Islet of Langerhans (tissue), 1 donor: ENCODE measurements around the gene S1PR3.

Source experiments
- FAIRE-seq: peaks from one replicate; lab custom pipeline; 2011; peaks lifted over from hg19 to GRCh38; lab: Jason Lieb, UNC

Gene S1PR3

DNA sequence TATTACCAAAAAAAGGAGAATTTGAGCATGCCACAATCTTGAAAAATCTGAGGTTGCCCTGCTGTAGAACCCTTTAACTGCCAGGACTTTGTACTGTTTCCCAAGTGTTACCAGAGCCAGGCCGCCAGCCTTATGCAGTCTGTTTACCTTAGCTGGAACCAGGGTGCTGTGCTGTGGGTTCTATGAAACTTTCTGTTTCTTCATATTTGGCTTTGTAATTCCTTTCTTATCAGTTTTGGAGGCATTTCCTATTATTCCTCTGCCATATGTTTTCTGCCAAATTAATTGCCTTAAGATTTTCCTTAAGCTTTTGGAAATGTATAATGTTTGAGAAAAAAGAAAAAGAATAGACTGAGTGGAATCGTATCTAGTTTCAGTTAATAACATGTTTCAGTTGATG is 2.1 kb downstream of the S1PR3 start:
- no peak for FAIRE-seq

DNA sequence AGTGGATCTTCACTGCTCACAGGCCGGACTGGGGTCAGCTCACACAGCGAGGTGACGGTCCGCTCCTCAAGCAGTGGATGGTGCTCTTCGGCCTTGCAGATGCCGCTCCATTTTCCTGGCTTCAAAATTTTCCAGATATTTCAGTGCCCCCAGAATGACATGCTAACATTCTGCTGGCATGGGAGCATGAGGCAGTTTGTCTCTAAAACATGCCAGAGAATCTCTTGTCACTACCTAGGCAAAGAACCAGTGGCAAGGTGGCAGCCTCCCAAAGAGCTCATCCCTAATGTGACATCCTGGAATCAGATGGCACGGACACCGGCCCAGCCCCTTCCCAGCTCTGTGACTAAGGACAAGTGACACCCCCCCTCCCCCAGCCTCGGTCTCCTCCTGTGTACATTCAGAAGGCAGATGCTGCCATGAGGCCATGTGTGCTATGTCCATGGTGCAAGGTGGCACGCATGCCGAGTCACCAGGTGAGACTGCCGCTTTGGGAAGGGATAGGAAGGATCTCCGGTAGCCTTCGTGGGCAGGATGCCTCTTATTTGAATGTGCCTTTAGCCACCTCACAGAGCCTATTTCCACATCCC is 2.7 kb downstream of the S1PR3 start:
- FAIRE-seq: no peak

DNA sequence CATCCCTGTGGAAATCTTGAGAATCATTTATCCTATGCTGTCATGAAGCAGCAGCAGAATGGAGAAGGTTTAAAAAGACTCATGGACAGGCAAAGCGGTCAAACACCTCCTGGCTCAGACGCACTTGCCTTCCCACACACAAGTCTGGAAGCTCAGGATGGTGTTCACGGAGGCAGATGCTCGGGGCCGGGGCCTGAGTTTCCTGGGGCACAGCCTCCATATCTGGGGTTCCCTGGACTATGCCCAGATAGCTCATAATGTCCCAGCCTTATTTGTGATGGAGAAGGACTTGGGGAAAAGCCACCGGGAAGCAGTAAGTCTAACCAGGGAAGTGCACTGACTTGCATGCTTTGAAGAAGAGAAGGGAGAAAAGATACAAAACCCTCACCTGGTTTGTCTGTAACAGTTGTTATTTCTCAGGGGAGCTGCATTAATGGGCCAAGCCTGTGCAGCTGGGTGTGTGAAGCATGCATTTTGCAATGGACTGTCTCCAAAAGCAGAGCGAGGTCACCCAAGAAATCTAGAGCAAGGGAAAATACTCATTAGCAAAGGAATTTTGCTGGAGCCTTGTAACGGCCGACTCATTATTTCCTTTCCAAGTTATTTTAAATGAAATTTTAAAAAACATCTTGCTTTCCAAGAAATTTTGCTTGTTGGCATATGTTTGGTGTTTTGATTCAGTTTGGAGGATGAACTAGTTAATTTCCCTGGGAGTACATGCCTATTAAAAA is 3.4 kb downstream of the S1PR3 start:
- FAIRE-seq: no peak

DNA sequence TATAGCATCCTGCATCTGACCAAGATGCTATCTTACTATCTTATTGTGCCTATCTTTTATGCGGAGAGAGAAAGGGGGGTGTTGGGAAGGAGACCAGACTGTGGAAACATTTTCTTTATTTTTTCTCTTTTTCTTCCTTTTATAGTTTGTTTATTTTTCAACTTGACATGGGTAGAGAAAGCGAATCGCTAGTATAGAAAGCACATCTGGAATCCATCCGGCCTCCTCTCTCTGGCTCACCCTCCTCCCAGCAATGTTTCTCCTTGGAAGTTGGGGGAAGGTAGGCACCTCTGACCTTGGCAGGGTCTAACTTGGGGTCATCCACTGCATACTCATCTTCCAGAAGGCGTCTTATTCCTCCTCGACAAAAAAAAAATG is 3.9 kb downstream of the S1PR3 start:
- FAIRE-seq: no peak

DNA sequence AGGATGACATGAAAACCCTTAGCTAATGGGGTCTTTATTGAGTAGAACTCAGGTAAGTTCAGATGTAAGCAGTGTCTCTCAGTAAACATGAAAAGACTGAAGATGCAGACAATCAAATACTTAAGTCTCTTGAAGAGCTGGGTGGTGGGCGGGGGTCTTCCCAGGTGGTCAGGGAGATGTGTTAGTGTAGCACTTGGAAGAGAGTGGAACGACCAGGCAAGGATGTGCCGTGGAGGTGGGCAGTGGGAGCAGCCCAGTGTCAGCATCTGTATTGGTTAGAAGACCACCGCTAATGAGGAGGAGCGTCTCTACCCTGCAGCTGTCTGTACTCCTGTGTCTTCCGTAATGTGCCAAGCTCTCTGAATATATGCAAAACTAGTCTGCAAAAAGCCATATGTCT is 4.4 kb downstream of the S1PR3 start:
- FAIRE-seq: no peak

DNA sequence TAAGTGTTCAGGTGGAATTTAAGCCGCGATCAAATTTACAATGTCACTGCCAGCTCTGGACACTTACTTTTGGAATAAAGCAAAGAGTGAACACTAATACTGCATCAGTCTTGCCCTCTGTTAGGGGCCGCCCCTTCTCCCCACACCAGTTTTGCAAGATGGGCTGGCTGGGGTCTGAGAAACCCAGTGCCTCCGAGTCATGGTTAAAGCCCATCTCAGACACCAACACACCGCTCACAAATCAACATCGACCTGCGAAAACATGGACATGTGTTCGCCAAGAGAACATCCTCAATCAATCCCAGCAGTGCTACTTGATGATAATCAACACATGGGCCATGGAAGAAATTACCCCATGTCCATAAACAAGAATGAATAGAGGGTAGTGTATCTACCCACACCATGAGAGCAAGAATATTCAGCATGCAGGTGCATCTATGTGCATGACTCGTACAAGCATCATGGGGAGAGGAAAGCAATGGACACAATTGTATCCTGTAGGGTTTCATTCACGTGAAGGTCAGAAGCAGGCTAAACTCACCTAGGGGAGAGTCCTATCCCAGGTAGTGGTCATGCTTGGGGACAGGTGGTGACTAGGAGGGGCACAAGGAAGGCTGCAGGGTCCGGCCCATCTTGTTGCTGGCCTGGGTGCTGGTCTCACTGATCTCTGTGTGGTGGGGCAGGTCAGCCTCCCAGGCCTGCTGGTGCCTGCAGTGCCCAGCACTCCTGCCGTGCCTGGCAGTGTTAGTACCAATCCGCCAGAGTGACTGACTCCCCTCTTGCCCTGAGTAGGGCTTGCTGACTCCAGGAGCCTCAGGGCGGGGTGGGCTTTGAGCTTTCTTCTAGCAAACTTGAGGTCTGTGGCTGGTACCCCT is 5.0 kb downstream of the S1PR3 start:
- FAIRE-seq: no peak

DNA sequence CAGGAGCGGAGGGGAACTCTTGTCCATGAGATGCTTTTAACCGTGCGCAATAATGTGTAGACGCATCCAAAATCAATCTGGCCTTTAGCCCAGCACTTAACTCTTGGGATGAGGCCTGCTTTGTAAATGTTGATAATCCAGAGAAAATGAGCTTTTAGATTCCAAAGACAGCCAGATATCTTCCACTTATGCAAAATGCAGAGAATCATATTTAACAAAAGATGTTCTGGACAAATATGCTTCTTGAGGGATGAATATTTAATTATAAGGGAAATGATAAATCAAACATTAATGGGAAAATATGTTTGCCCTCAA is 5.6 kb downstream of the S1PR3 start:
- FAIRE-seq: no peak

DNA sequence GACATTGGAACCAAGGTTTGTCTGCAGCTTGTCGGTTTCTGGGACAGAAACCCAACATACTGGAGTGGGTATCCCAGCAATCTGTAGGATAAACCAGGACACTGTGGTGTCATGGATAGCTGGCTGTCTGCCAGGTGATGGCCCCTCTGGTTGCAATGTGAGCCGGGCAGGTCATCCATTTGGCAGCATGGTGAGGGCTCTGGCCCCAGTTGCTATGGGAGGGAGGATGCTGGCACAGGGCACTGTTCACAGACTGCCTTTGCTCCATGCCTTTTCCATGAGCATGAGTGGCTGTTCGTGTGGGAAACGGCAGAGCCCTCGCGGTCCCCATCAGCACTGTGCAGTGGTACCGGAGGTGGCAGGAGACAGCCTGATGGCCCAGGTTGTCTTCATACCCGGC is 6.4 kb downstream of the S1PR3 start:
- FAIRE-seq: no peak

DNA sequence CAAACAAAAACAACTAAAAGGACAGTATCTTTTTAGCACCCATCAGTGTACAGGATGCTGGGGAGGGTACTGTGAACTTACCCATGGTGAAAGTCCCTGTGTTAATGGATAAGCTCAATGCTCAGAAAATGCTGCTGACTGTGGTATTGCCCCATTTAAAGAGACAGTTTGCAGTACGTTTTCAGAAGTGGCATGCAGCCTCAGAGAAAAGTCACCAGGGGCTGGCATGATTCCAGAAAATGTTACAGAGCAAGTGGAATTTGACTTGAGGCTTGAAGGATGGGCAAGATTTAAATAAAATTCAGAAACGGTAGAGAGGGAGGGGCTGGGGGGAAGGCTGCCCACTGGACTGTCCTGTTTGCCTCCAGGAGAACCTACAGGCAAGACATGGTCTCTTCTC is 7.2 kb downstream of the S1PR3 start:
- no peak for FAIRE-seq

DNA sequence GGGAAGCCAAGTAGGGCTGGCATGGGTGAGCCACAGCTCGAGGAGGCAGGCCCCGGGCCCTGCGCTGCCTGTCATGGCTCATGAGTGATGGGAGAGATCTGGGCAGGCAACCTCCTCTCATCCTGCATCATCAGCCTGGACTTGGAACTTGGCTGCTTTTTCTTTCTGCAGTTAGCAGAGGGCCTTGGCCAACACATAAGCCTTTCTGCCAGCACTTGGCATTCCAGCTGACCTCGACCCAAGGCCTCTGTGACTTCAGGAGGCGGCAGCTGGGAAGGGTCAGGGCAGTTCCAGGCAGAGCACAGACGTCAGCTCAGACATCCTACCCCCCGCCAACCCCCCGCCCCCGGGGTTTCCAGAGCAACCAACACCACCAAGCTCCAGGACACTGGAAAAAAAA is 7.6 kb downstream of the S1PR3 start:
- no peak for FAIRE-seq

DNA sequence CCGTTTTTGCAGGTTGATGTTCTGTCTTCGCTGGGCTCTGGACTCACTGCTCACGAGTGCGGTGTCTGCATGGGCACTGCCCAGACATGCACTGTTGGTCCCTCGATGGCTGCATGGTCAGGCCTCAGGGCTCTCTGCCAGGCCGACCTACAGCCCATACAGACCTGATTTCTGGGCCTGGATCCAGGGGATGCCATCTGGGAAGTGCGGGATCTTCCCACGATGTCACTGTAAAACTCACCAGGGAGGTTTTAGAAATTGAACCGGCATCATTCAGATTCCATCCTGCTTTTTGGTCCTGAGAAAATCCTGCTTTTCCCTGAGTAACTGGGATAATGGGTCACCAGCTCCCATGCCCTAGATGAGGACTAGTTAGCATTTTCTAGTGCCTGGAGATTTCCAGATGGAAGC is 9.1 kb downstream of the S1PR3 start:
- FAIRE-seq: no peak

DNA sequence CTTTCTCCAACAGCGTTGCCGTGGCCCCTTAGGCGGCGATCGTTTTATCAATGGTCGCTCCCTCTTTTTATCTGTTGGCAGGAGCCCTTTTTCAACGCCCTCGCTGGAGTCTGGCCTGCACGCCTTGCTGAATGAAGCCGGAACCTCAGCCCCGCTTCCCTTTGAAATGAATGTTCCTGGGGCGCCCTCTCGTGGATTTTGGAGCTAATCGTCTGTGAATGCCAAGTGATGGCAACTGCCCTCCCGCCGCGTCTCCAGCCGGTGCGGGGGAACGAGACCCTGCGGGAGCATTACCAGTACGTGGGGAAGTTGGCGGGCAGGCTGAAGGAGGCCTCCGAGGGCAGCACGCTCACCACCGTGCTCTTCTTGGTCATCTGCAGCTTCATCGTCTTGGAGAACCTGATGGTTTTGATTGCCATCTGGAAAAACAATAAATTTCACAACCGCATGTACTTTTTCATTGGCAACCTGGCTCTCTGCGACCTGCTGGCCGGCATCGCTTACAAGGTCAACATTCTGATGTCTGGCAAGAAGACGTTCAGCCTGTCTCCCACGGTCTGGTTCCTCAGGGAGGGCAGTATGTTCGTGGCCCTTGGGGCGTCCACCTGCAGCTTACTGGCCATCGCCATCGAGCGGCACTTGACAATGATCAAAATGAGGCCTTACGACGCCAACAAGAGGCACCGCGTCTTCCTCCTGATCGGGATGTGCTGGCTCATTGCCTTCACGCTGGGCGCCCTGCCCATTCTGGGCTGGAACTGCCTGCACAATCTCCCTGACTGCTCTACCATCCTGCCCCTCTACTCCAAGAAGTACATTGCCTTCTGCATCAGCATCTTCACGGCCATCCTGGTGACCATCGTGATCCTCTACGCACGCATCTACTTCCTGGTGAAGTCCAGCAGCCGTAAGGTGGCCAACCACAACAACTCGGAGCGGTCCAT is 10.0 kb downstream of the S1PR3 start:
- FAIRE-seq: no peak

DNA sequence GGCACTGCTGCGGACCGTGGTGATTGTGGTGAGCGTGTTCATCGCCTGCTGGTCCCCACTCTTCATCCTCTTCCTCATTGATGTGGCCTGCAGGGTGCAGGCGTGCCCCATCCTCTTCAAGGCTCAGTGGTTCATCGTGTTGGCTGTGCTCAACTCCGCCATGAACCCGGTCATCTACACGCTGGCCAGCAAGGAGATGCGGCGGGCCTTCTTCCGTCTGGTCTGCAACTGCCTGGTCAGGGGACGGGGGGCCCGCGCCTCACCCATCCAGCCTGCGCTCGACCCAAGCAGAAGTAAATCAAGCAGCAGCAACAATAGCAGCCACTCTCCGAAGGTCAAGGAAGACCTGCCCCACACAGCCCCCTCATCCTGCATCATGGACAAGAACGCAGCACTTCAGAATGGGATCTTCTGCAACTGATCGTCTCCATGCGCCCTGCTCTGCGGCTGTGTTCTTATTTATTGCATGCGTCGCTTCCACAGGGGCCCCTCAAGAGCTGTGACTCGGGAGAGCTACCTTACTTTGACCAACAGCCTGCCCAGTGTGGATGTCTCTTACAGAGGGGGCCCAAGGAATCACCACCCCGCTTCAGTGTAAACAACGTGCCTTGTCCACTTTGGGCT is 10.8 kb downstream of the S1PR3 start:
- no peak for FAIRE-seq

DNA sequence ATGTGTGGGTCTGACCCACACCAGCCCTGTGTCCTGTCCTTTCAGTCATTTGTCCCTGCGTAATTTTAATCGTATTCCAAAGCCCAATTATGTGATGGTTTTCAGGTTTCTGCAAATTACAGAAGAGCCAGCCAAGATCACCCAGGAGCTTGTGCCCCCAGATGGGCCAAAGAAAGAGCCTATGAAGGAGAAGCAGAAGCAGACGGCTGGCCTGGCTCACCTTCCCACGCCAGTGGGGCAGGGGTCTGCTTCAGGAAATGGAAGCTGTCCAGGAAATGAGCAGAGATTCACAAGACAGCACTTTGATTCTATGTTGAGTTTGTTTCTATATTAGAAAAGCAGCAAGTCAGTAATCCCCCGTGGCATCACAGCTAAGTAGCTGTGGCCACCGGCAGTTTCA is 11.7 kb downstream of the S1PR3 start:
- FAIRE-seq: no peak

DNA sequence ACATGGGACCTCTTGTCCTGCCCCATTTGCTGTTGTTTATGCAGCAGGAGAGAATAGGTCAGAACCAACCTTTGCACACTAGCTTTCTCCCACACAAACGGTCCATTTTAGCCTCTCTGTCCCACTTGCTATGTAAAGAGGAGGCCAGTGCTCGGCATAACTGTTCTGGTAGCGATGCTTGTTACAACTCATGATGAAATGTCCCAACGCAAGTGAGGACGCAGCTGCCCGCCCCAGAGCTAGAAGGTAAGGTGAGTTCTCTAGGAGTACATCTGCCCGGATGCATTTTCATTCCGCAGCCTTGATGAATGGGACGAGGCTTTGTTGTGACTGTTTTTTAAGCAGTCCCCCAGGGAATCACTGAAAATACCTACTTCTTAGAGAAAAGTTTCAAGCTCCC is 14.1 kb downstream of the S1PR3 start:
- no peak for FAIRE-seq

DNA sequence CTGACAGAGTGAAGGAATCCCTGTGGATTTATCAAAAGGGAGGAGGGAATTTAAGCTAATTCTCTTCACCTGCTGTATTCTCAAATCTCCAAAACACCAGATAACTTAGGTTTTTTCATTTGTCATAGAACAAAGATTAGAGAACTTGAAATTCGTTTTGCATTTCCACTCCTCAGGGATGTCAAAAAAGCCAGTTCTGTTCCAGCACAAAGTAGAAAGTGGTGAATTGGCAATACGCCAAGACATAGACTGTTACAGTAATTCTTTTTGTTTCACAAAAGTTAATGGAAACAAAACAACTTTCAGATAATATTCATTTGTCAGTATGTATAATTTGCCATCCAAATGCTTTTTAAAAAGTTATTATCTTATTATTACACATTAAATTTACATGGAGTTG is 15.0 kb downstream of the S1PR3 start:
- FAIRE-seq: no peak

DNA sequence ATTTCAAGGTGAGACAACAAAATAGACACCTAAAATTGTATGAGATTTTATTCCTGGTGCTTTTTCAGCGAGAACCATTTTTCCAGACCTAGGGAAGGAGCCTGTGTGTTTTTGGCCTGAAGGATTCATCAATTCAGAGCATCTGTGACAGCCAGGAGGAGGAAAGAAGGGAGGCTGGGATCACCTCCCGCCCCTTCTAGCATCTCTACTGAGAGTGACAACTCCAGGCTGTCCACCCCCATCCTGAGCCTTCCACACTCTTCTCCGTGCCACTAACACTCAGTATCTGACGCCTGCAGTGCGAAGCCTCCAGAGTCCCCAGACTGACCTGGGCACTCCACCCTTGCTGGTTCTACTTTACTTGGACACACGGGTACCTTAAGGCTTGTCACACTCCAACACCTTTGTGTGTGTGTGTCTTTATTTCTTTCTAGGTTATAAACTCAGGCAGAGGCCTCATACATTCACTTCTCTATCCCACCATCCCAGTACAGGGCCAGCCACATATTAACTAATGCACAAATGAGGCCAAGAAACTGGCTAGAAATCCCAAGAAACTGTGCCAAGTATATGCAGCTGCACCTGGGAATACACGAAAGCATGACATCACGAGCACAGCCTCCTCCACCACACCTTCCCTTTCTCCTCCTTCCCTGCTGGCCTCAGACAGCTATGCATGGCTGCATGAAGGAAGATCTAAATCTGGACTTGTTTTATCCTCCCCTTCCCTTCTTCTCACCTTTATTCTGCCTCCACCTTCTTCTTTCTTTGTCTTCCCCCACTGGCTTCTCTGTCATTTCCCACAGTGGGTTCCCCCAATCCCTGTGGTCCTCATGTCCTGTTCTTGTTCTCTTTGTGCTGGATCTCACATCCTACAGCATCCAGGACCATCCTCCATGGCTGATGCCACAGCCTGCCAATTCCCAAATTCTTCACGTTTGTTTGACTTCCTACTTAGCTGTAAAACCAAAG is 16.0 kb downstream of the S1PR3 start:
- no peak for FAIRE-seq

DNA sequence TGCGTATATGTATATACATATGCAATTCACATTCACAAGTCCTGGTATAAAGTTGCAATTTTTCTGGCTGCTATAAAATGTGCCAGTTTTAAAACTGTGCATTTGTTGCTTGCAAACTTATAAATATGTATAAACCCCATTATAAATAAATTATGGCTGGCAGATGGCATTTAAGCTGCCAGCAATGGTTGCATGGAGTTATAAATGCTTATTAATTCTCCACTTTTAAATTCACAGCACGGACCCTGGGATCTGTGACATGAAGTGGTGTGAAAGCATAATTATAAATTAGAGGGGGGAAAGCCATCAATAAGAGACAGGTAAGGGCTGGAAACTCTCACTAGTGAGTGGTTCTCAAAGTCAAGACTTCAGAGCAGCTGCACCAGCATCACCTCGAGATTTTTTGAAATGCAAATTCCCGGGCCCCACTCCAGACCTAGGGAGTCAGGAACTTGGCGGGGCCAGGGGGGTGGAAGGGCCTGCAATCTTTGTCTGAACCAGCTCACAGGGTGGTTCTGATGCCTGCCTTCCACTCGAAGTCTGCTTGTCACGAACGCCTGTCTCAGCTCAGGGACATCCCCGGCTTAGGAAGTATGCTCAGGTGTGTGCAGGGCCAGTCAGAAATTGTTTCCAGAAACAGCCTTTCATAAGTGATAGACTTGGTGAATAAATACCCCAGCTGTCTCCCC is 16.9 kb downstream of the S1PR3 start:
- FAIRE-seq: no peak

DNA sequence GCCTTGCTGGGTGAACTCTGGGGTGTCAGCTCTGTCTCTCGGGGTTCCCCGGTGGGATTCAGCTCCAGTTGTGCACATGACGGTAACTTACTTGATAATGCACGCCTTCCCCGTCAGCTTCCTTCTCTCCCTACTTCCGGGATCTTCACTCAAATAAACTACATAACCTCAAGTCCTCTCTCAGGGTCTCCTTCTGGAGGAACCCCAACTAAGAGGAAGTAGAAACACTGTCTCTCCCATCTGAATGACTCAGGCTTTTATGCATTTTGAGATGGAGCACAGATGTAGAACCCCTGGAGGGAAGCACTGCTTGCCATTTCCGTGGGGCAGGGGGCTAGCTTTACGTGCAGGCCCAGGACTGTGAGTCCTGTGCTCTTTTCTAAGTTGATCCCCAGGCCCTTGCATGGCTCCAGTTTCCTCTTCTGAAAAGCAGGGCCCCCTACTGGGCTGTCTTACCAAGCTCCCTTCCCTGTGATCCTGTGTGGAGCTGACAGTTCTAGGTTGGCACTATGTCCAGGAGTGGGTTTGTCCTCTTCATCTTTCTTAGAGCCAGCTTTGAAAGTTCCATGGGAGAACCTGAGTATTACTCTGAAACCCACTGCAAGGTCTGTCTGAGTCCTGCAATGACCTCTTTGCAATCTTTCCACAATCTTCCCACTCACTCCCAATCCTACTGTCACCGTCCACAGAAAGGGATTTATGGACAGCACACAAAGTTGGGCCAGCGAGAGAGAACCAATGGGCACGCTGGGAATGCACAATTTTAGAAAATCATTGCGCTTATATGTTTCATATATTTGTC is 17.7 kb downstream of the S1PR3 start:
- FAIRE-seq: no peak

DNA sequence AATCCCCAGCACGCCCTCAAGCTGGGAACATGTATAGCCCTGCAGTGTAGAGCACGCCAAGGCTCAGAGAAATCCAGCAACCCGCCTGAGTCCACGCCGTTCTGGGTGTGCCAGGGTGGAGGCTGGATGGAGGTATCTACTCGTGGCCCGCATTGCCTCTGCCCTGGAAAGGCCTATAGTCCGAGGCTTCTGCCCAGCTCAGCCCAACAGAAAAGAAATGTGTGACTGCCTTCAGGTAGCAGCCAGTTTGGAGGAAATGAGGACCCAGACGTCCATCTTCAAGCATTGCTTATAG is 18.2 kb downstream of the S1PR3 start:
- no peak for FAIRE-seq
